NCI-H460 (cell line): ENCODE measurements around the gene AOPEP. TPM values are rescaled to one million over a fixed set of nuclear protein-coding genes. Genes with fewer than 3 reads are reported as not detected.
"Not testable (repeated sequence)": the region's sequence is repeated elsewhere in the genome, so short reads cannot be mapped to it uniquely, and the experiment has no call there.

Source experiments
- DNase-seq: peaks from one replicate; pipeline ENCODE4 v3.0.0-alpha.2; 2016; ENCODE audit warnings: low read depth; ENCODE audit errors: extremely low read depth
- total RNA-seq: library from RNA; depleted of rRNA; stranded (reverse); fragments of >200 nt; shearing (Covaris generic); gene quantifications from 2 replicates; pipeline ENCODE4 v1.2.3, GENCODE V29; 2014

AOPEP gene
- total RNA-seq, 1 experiment from 2014 or later: 27.0 TPM

GRCh38 chr9:94926431-94926800 lies 199.9 kb downstream of the AOPEP start:
- DNase-seq: no peak

DNA sequence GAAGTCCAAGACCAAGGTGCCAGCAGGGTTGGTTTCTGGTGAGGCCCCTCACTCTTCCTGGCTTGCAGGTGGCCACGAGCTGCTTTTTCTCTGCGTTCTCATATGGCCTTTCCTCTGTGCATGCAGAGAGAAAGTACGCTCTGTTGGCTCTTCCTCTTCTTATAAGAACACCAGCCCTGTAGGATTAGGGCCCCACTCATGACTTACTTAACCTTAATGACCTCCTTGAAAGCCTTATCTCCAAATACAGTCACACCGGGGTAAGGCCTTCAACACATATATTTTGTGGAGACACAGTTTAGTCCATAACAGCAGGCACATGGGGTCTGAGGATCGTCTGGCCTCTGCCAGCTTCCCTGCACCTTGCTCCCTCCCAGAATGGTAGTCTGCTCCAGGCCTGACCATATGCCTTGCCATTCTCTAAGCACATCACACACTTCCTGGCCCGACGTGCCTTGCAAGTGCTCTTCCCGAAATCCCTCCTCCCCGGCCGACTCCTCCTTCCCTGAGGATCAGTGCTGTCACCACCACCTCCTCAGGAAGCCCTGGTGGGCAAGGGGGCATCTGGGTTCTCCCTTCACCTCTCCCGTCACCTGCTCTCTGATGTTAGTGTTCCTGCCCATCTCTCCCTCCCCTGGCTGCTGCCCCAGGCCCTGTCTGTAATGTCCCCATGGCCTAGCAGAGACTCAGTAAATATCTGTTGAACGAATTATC lies 200.7 kb downstream of the AOPEP start:
- no peak for DNase-seq

DNA sequence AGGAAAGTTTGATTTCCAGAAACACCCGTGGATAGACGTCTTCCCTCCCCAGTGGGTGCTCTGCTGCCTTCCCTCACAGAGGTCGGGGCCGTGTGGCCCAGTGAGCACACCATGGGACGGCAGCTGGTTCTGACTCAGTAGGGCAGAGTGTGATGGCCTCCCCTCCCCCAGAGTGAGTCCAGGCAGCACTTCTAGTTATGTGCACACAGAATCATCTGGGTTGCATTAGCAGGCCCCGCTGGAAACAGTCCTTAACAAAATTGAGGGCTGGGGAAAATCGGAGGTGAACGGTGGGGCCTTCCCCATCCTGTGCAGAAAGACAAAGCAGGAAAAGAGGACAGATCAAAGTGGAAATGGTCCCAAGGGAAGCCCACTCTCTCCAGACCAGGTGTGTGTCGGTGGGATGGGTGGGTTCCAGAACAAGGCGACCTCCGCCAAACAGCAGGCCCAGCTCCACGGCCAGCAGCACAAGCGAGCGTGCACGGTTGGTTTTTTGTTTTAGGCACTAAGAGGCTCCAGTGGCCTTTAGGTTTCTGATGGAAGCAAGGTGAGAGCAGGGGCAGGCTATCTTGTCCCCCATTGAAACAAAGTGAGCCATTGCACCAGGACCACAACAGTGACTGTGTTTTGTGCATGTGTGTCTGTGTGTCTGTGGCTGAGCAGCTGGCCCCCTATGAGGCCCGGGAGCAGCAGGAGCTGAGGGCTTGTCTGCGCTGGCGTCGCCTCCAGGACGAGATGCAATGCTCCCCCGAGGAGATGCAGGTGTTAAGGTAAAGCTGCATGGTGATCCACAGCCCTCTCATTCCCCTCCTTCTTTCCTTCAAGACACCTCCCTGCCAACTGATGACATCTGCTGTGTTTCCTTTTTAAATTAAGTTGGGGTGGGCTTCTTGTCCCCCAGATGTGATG lies 201.5 kb downstream of the AOPEP start:
- no peak for DNase-seq

GRCh38 chr9:94928691-94929368 lies 202.3 kb downstream of the AOPEP start:
- no peak for DNase-seq

DNA sequence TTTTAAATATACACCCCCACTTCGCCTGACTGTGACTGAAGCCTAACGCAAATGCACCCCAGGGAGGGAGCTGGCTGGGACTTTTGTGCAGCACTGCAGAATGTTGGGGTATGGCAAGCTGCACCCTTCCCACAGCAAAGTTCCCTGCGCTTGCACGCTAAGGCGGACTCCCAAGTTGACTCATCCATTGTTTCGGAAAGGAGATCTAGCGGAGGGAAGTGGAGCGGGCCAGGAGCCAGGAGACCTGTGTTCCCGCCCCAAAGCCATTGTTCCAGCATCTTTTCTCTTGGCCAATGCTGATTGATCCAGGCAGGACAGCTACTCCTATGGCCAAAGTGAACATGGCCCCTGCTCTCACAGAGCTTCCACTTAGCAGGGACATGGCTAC lies 202.9 kb downstream of the AOPEP start:
- DNase-seq: no peak

- no peak for DNase-seq
Observed at GRCh38 chr9:94931036-94931633, 204.6 kb downstream of the AOPEP start.

- DNase-seq: no peak
Observed at GRCh38 chr9:94931740-94932139, 205.2 kb downstream of the AOPEP start.

DNA sequence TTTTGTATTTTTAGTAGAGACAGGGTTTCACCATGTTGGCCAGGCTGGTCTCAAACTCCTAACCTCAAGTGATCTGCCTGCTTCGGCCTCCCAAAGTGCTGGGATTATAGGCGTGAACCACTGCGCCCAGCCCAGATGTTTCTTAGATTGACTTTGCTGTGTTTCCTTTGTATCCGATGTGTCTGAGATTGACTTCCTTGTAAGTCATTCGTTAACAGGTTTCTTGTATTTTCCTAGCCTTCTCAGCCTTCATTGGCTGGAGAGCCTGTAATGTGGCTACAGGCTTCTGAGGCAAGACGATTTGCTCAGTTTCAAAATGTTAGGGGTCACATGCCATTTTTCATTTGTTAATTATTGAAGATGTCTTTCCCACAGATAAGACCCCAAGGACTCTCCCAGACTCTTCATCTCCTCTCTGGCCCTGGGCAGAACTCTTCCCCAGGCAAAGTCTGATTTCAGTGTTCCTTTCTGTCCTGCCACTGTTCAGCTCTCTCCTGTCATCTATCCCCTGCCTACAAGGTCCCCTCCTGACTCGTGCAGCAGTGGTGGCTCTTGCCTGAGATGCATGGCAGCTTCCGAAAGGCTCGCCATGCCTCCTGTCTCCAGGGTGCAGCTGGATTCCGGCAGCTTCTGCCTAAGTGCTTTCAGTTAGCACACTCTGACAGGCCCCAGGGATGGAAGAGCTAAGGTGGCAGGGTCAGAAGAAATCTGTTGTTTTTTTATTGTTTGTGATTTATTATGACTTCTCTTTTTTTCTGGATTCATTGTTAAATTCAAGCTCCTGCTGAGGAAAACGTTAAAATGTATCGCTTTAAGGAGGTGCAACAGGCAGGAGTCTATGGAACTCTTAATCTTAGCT lies 206.4 kb downstream of the AOPEP start:
- DNase-seq: no peak

DNA sequence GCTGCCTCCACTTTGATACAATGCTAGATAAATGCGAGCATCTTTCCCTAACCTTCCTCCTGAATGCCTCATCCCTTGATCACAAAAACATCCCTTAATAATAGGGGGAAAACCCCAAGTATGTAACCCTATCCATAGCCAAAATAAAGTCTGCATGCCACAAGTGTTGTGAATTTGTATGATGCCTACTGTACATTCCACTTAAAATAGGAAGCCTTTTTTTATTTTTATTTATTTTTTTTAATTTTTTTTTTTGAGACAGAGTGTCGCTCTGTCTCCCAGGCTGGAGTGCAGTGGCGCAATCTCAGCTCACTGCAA lies 207.0 kb downstream of the AOPEP start:
- DNase-seq: no peak

DNA sequence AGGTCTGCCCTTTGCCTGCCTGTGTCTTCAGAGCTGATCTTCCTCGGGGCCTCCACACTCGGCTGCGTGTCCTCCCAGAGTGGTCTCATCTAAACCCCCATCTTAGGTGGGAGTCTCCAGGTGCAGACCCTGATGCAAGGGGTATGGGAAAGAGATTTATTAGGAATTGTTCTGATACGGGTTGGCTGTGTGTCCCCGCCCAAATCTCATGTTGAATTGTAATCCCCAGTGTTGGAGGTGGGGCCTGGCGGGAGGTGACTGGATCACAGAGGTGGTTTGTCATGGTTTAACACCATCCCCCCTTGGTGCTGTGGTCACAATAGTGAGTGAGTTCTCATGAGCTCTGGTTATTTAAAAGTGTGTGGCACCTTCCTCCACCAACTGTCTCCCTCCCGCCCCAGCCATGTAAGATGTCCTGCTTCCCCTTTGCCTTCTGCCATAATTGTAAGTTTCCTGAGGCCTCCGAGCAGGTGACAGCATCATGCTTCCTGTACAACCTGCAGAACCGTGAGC lies 208.4 kb downstream of the AOPEP start:
- no peak for DNase-seq

- DNase-seq: no peak
Observed at GRCh38 chr9:94935396-94935795, 208.9 kb downstream of the AOPEP start.

GRCh38 chr9:94936419-94936818 lies 209.9 kb downstream of the AOPEP start:
- DNase-seq: no peak

- DNase-seq: peak; percentile 75
Observed at GRCh38 chr9:94937214-94937903, 210.9 kb downstream of the AOPEP start.

DNA sequence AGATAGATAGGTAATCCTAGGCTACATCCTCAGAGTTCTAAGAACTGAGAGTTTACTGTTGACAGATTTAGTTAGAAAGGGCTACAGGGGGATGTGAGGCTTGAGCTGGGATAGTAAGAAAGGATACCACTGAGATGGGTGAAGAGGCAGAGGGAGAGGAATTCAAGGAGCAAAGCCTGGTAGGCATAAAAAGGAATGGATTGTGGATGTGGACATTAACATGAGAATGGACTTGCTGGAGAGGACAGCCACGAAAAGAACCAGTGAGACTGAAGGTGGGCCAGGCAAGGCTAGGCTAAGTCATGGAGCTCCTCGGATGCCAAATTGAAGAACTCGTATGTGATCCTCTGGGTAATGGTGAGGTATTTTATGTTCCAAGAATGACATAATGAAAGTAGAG lies 211.9 kb downstream of the AOPEP start:
- DNase-seq: no peak

DNA sequence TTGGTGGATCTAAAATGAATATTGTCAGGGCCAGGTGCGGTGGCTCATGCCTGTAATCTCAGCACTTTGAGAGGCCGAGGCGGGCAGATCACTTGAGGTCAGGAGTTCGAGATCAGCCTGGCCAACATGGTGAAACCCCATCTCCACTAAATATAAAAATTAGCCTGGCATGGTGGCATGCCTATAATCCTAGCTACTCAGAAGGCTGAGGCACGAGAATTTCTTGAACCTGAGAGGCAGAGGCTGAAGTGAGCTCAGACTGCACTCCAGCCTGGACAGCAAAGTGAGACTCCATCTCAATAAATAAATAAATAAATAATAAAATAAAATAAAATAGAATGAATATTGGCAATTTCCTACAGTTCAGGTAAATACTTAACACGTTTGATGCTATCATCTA lies 213.8 kb downstream of the AOPEP start:
- not testable (repeated sequence) for DNase-seq

DNA sequence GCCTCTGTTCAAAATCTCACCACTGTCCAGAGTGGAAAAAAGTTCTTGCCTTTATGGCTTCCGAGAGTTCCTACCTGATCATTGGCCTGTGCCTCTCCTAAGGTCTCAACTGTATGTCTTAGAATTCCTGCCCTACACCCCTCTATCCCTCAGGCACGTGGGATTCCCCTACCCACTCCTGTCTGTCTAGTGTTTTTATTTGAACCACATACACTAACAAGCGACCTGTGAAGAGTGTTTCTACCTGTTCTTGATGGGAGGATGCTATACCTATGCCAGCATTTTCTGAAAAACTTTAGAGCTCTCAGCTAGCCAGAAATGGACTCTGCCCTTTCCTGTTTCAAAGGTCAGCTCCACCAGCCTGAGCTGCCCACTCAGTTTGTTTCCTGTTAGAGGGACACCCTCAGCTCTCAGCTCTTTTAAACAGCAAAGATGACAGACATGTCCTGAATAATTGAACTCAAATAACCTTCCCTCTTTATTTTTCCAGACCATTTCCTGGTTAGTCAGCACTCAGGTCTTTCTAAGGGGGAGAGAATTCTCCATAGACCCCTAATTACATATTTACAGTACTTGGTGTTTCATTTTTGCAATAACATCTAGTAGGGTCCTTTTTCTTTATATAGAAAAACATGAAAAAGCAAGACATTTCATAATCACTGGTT lies 214.8 kb downstream of the AOPEP start:
- DNase-seq: no peak

GRCh38 chr9:94944626-94945025 lies 218.1 kb downstream of the AOPEP start:
- DNase-seq: no peak

DNA sequence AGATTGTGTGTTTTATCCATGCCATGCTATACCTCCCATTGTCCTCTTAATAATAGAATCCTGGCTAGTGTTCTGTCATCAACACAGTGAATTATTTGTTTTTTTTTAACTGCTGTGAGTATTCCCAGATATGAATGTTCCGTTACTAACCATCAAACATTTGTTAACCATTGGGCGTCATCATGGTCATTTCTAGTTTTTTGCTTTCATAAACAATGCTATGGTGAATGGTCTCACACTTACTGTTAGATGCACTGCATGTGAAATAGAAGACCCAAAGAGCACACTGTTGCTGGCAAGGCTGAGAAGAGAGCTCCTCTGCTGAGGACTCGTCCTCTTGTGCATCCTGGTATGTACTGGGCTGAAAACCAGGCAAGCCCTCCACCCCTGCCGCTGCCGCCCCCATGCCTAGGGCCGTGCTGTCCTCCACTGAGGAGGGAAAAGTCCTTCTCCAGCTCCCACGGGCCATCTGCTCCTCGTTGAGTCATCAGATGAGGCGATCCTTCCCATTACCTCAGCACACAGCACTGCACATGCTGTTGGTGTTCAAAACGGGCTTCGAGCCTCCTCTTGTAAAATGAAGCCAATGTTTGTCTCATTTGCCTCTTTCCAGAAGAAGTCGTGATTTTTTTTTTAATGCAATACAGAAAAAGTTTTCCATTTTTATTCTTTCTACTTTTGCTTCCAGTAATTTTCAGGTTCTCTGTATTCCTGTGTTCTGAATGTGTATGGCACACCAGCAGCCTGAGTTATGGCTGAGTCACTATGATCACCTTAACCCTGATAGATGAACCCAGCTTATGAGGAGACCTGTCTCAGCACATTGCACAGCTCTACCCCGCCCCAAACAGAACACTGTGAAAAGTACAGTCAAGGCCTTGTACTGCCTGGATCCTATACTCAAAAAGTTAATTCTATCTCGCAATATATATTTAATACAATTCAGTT lies 219.0 kb downstream of the AOPEP start:
- DNase-seq: no peak
